WERI-Rb-1 (cell line): ENCODE measurements around the gene SEC22A.

ENCODE experiments used
- DNase-seq: peaks from one replicate; pipeline ENCODE4 v3.0.0-alpha.2; 2020
- H3K27ac ChIP-seq: fragments of 250-450 bp; sonication (Bioruptor Pico); 2 replicates; pipeline ENCODE4 v1.5.1; 2020; ENCODE audit warnings: mild to moderate bottlenecking, moderate library complexity
- H3K27me3 ChIP-seq: fragments of 250-450 bp; sonication (Bioruptor Pico); 2 replicates; pipeline ENCODE4 v1.5.1; 2021; ENCODE audit warnings: mild to moderate bottlenecking, low read depth, moderate library complexity; ENCODE audit not compliant: insufficient read depth, severe bottlenecking
- H3K36me3 ChIP-seq: fragments of 250-450 bp; sonication (Bioruptor Pico); 2 replicates; pipeline ENCODE4 v1.5.1; 2020; ENCODE audit warnings: mild to moderate bottlenecking, moderate library complexity
- H3K4me3 ChIP-seq: 2 replicates; pipeline ENCODE4 v1.5.1; 2011; ENCODE audit warnings: low read depth, mild to moderate bottlenecking, control low read depth, low read length
- H3K9me3 ChIP-seq: fragments of 250-450 bp; sonication (Bioruptor Pico); 2 replicates; pipeline ENCODE4 v1.5.1; 2021; ENCODE audit warnings: mild to moderate bottlenecking, moderate library complexity; ENCODE audit not compliant: severe bottlenecking
- TF ChIP-seq, protein P1 (sequence below): IDR thresholded peaks from 2 replicates; pipeline ENCODE4 v1.5.1; 2011; ENCODE audit warnings: low read depth, mild to moderate bottlenecking, control low read depth, inconsistent platforms, low read length

The SEC22A gene

DNA sequence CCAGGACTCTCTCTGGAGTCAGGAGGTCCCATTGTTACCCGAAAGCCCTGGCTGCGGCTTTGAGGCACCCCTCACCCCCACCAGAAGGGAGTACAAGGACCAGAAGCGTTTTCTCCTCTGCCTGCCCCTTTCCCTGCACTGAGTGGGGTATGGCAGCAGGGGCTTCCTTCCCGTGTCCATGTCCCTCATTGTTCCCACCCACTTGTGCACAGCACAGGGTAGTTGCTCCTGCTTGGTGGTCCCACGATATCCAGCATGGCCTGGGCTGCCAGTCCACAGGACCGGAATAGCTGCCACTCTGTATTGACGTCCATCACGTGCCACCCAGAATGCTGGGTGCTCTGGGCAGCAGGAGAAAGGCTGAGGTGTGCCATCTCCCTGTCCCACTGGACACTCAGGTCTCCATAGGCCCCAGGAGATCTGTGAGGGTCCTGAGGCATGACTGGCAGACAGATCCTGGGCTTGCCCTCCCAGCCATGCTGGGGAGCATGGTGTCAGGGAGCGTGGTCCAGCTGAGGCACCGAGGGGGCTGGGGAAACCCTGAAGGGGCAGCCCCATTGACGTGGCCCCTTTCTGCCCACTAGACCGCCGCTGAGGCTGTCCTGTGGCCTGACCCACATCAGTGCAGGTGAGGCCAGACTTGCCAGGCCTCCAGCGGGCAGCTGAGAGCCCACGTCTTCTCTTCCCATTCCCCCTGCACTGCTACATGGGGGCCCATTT lies 45.3 kb upstream of the SEC22A start:
- Histone ChIP-seq H3K27ac (no peak overlapping the region), H3K4me3 (no peak overlapping the region), H3K27me3 (no peaks in the 10 kb centered on the region), H3K9me3 (no peaks in the 10 kb centered on the region), H3K36me3 (peaks cover 64% of the 10 kb centered on the region)
- no peak for DNase-seq
- TF ChIP-seq, protein P1, sequence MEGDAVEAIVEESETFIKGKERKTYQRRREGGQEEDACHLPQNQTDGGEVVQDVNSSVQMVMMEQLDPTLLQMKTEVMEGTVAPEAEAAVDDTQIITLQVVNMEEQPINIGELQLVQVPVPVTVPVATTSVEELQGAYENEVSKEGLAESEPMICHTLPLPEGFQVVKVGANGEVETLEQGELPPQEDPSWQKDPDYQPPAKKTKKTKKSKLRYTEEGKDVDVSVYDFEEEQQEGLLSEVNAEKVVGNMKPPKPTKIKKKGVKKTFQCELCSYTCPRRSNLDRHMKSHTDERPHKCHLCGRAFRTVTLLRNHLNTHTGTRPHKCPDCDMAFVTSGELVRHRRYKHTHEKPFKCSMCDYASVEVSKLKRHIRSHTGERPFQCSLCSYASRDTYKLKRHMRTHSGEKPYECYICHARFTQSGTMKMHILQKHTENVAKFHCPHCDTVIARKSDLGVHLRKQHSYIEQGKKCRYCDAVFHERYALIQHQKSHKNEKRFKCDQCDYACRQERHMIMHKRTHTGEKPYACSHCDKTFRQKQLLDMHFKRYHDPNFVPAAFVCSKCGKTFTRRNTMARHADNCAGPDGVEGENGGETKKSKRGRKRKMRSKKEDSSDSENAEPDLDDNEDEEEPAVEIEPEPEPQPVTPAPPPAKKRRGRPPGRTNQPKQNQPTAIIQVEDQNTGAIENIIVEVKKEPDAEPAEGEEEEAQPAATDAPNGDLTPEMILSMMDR, result no peak

DNA sequence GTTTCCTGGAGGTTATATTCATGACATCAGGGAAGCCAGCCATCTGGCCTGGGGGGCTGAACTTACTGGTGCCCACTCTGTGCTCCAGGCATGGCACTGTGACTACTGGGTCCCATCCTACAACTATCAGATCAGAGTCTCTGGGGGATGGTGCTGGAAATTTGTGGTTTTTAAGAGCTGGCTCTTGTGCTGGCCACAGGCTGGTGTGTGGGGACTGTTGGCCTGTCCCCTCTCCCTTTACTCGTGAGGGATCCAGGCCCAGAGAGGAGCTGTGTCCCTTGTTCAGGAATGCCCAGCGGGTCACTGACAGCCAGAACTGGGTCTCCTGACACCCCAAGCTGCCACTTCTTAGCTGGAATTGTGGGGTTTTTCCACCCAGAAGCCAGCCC lies 44.5 kb upstream of the SEC22A start:
- Histone ChIP-seq H3K27ac (no peak overlapping the region), H3K27me3 (no peaks in the 10 kb centered on the region), H3K4me3 (no peak overlapping the region), H3K36me3 (peaks cover 71% of the 10 kb centered on the region), H3K9me3 (no peaks in the 10 kb centered on the region)
- no peak for DNase-seq
- TF ChIP-seq, protein P1, result no peak

DNA sequence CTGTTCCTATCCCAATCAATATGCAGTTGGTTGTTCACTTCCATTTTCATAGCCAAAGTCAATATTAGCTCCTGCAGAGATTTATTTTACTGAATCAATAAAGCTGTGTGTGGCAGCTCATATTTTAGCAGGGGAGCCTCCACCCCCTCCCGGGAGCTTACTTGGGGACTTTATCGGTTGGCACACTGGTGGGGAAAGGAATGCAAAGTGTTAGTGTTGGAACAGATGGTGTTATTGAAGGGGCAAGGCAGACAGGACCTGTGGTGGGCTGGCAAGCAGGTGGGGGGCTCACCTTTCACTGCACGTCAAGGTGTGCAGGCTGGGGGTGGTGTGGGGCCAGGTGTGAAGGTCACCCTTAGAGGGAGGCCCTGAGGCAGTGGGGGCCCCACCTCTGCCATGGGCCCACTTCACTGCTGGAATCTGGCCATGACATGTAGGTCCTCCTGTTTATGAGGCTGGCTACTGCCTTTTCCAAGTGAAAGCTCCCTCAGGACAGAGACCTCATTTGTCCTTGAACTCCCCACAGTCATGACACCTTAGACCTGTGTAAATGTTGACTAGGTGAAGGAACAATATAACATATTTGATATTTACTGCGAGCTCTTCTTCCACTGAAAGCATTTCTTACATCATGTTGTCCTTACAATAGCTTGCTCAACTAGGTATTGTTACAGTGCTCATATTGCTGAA lies 44.0 kb upstream of the SEC22A start:
- Histone ChIP-seq H3K4me3 (no peak overlapping the region), H3K27ac (no peak overlapping the region), H3K27me3 (no peaks in the 10 kb centered on the region), H3K36me3 (peaks cover 72% of the 10 kb centered on the region), H3K9me3 (no peaks in the 10 kb centered on the region)
- DNase-seq, result no peak
- TF ChIP-seq, protein P1, result no peak

DNA sequence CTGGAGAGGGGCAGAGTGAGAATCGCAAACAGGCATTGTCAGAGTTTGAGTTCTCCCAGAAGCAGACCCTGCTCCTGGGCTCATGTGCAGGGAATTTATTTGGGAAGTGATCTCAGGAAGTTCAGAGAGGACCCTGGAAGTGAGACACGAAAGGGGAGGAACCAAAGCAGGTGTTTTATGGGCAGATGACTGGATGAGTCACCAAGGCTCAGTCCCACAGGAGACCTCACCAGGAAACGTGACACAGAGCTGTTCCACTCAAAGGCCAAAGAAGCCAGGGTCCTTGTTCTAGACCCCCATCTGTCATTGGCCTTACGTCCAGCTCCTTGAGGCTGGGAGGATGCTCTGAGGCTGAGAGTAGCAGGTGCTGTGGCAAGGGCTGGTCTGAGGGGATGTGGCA lies 43.4 kb upstream of the SEC22A start:
- H3K27me3 ChIP-seq, result no peaks in the 10 kb centered on the region
- no peak overlapping the region for H3K4me3 ChIP-seq
- H3K36me3 ChIP-seq, result peaks cover 70% of the 10 kb centered on the region
- no peak for DNase-seq
- no peaks in the 10 kb centered on the region for H3K9me3 ChIP-seq
- TF ChIP-seq, protein P1, result no peak
- H3K27ac ChIP-seq, result no peak overlapping the region

DNA sequence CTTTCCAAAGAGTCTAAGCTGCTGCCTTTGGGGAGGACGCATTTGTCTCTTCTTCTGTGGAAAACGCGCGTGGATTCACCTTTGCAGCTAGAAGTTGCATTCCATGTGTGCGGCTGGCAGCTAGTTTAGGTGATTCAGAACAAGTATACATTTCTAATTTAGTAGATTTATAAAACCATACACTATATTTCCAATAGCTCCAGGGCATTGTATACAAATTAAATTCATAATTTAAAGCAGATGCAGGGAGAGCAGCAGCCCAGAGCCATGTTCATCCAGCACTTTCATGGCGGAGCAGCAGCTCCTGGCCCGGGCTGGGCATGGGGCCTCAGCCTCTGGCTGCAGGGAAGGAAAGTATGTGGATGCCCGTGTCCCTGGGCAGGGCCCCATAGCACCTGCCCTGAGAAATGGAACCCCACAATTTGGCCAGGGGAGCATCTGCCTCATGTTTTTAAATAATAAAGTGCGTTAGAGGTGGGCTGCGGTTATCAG lies 42.8 kb upstream of the SEC22A start:
- H3K27me3 ChIP-seq, result no peaks in the 10 kb centered on the region
- no peak overlapping the region for H3K27ac ChIP-seq
- no peak overlapping the region for H3K4me3 ChIP-seq
- no peaks in the 10 kb centered on the region for H3K9me3 ChIP-seq
- DNase-seq, result no peak
- H3K36me3 ChIP-seq, result peaks cover 72% of the 10 kb centered on the region
- TF ChIP-seq, protein P1, result no peak
